Muscle layer of colon (tissue), 2 donors: ENCODE data around the gene ANO9.
"Not testable (repeated sequence)": the region's sequence is repeated elsewhere in the genome, so short reads cannot be mapped to it uniquely, and the experiment has no call there.

Experiments used
- H3K27ac ChIP-seq: one replicate; pipeline ENCODE4 v1.7.0; 2013; ENCODE audit warnings: low read depth, mild to moderate bottlenecking, low read length, moderate library complexity
- H3K27me3 ChIP-seq, 2 donors: one replicate each; pipeline ENCODE4 v1.7.0; 2013; ENCODE audit warnings: low read length in 2 of 2, mild to moderate bottlenecking in 2 of 2; ENCODE audit not compliant: insufficient read depth in 2 of 2, control insufficient read depth in 1 of 2
- H3K36me3 ChIP-seq: one replicate; pipeline ENCODE4 v1.7.0; 2013; ENCODE audit warnings: mild to moderate bottlenecking, low read length; ENCODE audit not compliant: insufficient read depth
- H3K4me1 ChIP-seq: one replicate; pipeline ENCODE4 v1.7.0; 2013; ENCODE audit warnings: mild to moderate bottlenecking, low read length; ENCODE audit not compliant: insufficient read depth
- H3K4me3 ChIP-seq, 2 donors: one replicate each; pipeline ENCODE4 v1.7.0; 2013; ENCODE audit warnings: low read length in 2 of 2, low read depth in 1 of 2, mild to moderate bottlenecking in 1 of 2, moderate library complexity in 1 of 2
- H3K9ac ChIP-seq: one replicate; pipeline ENCODE4 v1.7.0; 2013; ENCODE audit warnings: low read length
- H3K9me3 ChIP-seq: one replicate; pipeline ENCODE4 v1.7.0; 2013; ENCODE audit warnings: mild to moderate bottlenecking, low read length
- donor health status: abdominal sarcoma.
- donor health status: Adenocarcinoma of cecum.

The ANO9 gene

DNA sequence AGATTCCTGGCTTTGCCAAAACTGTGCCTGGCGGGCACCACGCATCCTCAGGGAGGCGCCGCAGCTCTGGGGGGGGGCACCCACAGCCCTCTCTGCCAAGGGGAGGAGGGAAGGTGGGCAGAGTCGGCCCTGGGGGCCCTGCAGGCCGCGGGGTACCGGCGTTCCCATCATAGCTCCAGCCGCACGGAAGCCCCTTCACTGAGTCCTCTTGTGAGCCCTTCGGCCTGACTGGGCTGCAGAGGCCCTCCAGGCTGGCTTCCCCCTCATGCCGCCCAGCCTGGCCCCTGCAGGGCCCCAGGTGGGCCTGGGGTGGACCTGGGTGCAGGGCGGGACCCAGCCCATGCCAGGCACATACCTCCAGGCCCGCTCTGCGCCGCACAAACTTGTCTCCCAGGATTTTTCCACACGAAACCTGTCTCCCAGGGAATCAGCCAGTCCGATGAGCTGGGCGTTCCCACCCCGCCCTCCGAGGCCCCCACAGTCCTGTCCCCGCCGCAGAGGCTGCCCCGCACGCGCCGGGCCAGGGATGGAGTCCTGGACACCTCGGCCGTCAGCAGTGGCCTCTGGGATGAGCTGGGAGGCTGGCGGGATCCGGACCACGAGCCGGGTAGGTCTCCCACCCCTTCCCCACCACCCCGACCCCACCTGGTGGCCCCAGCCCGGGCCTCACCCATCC is 49.6 kb downstream of the ANO9 start:
- Histone ChIP-seq H3K9me3 (no peaks in the 10 kb centered on the region), H3K4me1 (peaks cover under 1% of the 10 kb centered on the region), H3K4me3 (no peak overlapping the region), H3K9ac (no peak overlapping the region), H3K27me3 (no peaks in the 10 kb centered on the region), H3K27ac (no peak overlapping the region), H3K36me3 (no peaks in the 10 kb centered on the region)

DNA sequence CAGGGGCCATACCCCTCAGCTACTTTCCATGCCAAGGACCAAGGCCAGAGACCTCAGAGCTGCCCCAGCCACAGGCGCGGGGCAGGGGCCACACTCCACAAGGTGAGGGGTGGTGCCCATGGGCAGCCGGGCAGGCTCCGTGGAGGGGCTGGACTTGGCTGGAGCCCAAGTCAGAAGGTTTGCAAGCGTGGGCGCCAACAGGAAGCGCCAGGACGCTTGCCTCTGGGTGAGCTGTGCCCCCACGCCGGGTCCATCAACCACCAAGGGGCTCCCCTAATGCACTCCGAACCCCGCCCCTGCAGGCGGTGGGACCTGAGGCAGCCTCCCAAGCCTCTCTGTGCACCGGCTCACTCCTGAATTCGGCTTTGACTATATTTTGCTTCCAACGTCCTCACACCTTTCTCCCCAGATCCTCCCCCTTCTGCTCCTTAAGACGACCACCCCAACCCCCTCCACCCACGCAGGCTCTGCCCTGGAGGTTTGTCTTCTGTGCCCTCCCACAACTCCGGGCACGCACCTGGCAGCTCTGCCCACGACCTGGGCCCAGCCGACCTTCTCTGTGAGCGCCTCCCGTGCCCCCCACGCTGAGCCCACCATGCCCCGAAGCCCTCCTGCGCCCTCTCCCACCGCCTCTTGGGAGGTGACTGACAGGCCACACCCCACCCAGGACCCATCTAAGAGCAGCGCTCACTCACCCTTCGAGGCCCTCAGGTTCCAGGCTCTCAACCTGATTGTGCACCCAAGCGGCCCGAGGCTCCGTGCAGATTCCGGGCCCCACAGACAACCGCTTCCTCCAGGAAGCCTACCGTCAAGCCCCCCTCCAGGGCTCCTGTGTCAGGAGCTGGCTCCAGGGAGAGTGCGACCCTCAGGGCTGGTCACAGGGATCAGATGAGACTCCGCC is 50.4 kb downstream of the ANO9 start:
- no peak overlapping the region for H3K4me3 ChIP-seq
- no peak overlapping the region for H3K27ac ChIP-seq
- H3K9me3 ChIP-seq: no peaks in the 10 kb centered on the region

DNA sequence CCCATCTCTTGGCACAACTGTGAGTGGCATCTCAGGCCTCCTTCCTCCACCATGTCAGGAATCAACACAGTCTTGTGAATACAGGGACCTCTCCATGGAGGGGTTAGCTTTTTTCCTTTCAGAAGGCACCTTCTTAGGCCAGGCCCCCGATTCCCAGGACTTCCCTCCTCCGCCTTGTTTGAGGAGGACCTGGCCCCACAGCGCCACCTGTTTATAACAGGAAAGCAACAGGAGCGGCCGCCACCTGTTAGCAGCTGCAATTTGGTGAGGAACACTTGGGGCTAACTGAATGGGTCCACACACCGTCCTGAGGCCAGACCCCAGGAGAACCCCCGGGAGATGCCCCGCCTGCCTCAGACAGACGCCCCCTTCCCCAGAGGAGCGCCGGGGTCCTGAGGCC is 51.6 kb downstream of the ANO9 start:
- Histone ChIP-seq H3K36me3 (no peaks in the 10 kb centered on the region), H3K4me3 (no peak overlapping the region), H3K4me1 (no peaks in the 10 kb centered on the region), H3K27me3 (no peaks in the 10 kb centered on the region), H3K27ac (no peak overlapping the region), H3K9ac (no peak overlapping the region), H3K9me3 (no peaks in the 10 kb centered on the region)

More for the DNA sequence above, 50.4 kb downstream of the ANO9 start:
- no peak overlapping the region for H3K9ac ChIP-seq
- H3K4me1 ChIP-seq: no peaks in the 10 kb centered on the region
- no peaks in the 10 kb centered on the region for H3K27me3 ChIP-seq
- no peaks in the 10 kb centered on the region for H3K36me3 ChIP-seq

DNA sequence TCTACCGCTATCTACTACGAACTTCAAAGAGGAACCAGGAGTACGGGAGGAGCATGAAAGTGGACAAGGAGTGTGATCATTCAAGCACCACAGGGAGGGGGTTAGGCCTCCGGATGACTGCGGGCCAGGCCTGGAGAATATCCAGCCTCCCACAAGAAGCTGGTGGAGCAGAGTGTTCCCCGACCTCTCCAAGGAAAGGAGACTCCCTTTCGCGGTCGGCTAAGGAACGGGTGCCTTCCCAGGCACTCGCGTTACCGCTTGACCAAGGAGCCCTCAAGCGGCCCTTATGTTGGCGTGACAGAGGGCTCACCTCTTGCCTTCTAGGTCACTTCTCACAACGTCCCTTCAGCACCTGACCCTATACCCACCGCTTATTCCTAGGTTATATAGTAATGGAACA is 52.4 kb downstream of the ANO9 start:
- H3K4me3 ChIP-seq, H3K9ac ChIP-seq: not testable (repeated sequence)

DNA sequence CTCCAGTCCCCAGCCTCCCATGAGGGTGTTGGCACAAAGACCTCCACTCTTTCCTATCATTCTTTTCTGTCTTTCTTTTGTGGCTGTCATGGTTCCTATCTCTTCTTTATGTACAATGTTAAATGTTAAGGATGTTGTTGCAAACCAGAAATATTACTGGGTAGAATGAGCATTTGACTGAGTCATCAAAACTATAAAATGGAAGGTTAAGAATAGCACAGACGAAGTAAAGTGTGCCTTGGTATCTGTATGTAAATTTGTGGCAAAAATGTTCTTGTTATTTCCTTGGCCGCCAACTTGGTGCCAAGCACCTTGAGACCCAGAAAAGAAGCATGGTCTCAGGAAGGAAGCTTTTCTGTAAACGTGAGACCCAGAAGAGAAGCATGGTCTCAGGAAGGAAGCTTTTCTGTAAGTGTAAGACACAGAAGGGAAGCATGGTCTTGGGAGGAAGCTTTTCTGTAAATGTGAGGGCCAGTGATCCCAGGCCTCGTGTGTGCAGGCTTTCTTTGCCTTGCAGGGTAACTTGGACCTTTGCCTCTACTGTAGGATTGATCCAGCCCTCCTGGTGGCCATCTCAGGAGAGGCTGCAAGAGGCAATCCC is 54.5 kb downstream of the ANO9 start:
- H3K4me3 ChIP-seq: no peak overlapping the region
- H3K4me1 ChIP-seq: no peaks in the 10 kb centered on the region
- H3K27me3 ChIP-seq: no peaks in the 10 kb centered on the region
- no peaks in the 10 kb centered on the region for H3K9me3 ChIP-seq
- no peak overlapping the region for H3K27ac ChIP-seq
- no peak overlapping the region for H3K9ac ChIP-seq
- H3K36me3 ChIP-seq: no peaks in the 10 kb centered on the region

More for the DNA sequence above, 52.4 kb downstream of the ANO9 start:
- not testable (repeated sequence) for H3K27ac ChIP-seq, H3K4me1 ChIP-seq, H3K36me3 ChIP-seq, H3K27me3 ChIP-seq, H3K9me3 ChIP-seq

DNA sequence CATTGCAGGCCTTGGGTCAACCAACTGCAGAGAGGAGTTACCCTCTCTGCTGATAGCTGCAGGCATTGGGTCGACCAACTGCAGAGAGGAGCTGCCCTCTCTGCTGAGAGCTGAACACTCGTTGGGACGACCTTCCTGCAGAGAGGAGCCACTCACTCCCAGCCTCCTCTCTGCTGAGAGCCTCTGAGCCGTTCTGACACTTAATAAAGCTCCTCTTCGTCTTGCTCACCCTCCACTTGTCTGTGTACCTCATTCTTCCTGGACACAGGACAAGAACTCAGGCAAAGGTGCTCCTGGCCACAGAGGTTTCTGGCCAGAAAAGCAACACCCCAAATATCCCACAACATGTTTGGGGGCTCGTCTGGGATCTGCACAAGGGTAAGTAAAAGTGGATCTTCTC is 55.3 kb downstream of the ANO9 start:
- Histone ChIP-seq H3K9me3 (no peaks in the 10 kb centered on the region), H3K4me1 (no peaks in the 10 kb centered on the region), H3K36me3 (no peaks in the 10 kb centered on the region), H3K27me3 (no peaks in the 10 kb centered on the region), H3K9ac (no peak overlapping the region), H3K27ac (no peak overlapping the region), H3K4me3 (no peak overlapping the region)

- Histone ChIP-seq H3K4me3 (no peak overlapping the region), H3K27me3 (no peaks in the 10 kb centered on the region), H3K36me3 (no peaks in the 10 kb centered on the region), H3K9ac (no peak overlapping the region), H3K9me3 (no peaks in the 10 kb centered on the region), H3K27ac (no peak overlapping the region), H3K4me1 (no peaks in the 10 kb centered on the region)
These were observed 56.0 kb downstream of the ANO9 start for GRCh38 chr11:385594-386351.

- H3K27ac ChIP-seq: no peak overlapping the region
- no peak overlapping the region for H3K9ac ChIP-seq
- H3K4me1 ChIP-seq: no peaks in the 10 kb centered on the region
- no peaks in the 10 kb centered on the region for H3K36me3 ChIP-seq
- H3K9me3 ChIP-seq: no peaks in the 10 kb centered on the region
- no peaks in the 10 kb centered on the region for H3K27me3 ChIP-seq
- H3K4me3 ChIP-seq: no peak overlapping the region
These were observed 57.3 kb downstream of the ANO9 start for GRCh38 chr11:384511-384910.

DNA sequence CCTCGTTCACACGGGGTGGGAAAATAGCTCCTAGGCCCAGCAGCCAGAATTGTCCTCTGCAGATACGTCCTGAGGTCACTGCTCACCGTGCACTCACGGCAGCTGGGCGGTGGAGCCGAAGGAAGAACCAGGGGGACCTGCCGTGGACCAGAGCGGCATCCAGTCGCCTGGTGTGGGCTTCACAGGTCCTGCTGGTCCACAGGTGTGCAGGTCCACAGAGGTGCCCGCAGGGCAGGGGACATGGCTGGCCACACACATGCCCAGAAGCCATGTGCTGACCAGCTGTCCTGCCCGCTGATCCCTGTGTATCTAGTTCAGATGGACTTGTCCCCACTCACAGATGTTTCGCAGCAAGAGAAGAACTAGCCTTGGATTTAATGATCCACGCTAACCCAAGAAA is 58.4 kb downstream of the ANO9 start:
- Histone ChIP-seq H3K4me3 (no peak overlapping the region), H3K27ac (no peak overlapping the region), H3K9me3 (no peaks in the 10 kb centered on the region), H3K4me1 (no peaks in the 10 kb centered on the region), H3K27me3 (no peaks in the 10 kb centered on the region), H3K36me3 (no peaks in the 10 kb centered on the region), H3K9ac (no peak overlapping the region)

GRCh38 chr11:382081-382629 is 59.7 kb downstream of the ANO9 start:
- Histone ChIP-seq H3K36me3 (no peaks in the 10 kb centered on the region), H3K4me3 (no peak overlapping the region), H3K27me3 (no peaks in the 10 kb centered on the region), H3K27ac (no peak overlapping the region), H3K9me3 (no peaks in the 10 kb centered on the region), H3K4me1 (no peaks in the 10 kb centered on the region), H3K9ac (no peak overlapping the region)
